Caco-2 (cell line): ENCODE measurements around the gene AADAC. TPM values are rescaled to one million over a fixed set of nuclear protein-coding genes. Genes with fewer than 3 reads are reported as not detected.

Experiments used
- BruUV-seq: library from RNA; stranded (reverse); fragments of 400-500 nt; replicated peaks from 2 replicates; lab custom pipeline; 2021; lab: Mats Ljungman, UMichigan
- CTCF ChIA-PET: fragments of 300-600 bp; sonication (Branson Sonifier 250); formaldehyde crosslinking; loops from one replicate; lab custom pipeline; 2022; ENCODE audit warnings: antibody characterized with exemption; lab: Charles Lee
- POLR2A ChIA-PET: fragments of 300-600 bp; sonication (Branson Sonifier 250); formaldehyde crosslinking; loops from one replicate; lab custom pipeline; 2022; ENCODE audit warnings: antibody characterized with exemption; lab: Charles Lee
- DNase-seq, 2 experiments: peaks; one replicate each; pipeline versions ENCODE4 v3.0.0 to v3.0.0-alpha.2; 2020 to 2022
- H3K27me3 ChIP-seq: replicated peaks from 2 replicates; pipeline ENCODE4 v1.6.0; 2011; ENCODE audit warnings: low read length; ENCODE audit not compliant: control insufficient read depth, insufficient read depth
- H3K36me3 ChIP-seq: 2 replicates; pipeline ENCODE4 v1.5.1; 2011; ENCODE audit warnings: low read length; ENCODE audit not compliant: control insufficient read depth, insufficient read depth
- H3K4me1 ChIP-seq: fragments of 250-450 bp; sonication (Bioruptor Pico); 2 replicates; pipeline ENCODE4 v1.5.1; 2020; ENCODE audit warnings: mild to moderate bottlenecking
- H3K4me3 ChIP-seq: 2 replicates; pipeline ENCODE4 v1.5.1; 2011; ENCODE audit warnings: low read depth, mild to moderate bottlenecking, control low read depth, low read length
- H3K9me3 ChIP-seq: fragments of 250-450 bp; sonication (Bioruptor Pico); 2 replicates; pipeline ENCODE4 v1.5.1; 2020; ENCODE audit warnings: mild to moderate bottlenecking, moderate library complexity
- H3K27ac Mint-ChIP-seq: one replicate; pipeline ENCODE4 v1.8.0; 2022; ENCODE audit warnings: mixed read lengths; ENCODE audit not compliant: unreplicated experiment
- H3K27me3 Mint-ChIP-seq: one replicate; pipeline ENCODE4 v1.8.0; 2022; ENCODE audit warnings: mixed read lengths; ENCODE audit not compliant: insufficient read depth, unreplicated experiment
- H3K36me3 Mint-ChIP-seq: one replicate; pipeline ENCODE4 v1.8.0; 2022; ENCODE audit warnings: mild to moderate bottlenecking, mixed read lengths; ENCODE audit not compliant: insufficient read depth, unreplicated experiment
- H3K4me1 Mint-ChIP-seq: one replicate; pipeline ENCODE4 v1.8.0; 2022; ENCODE audit warnings: low read depth, mixed read lengths; ENCODE audit not compliant: unreplicated experiment
- H3K4me3 Mint-ChIP-seq: one replicate; pipeline ENCODE4 v1.8.0; 2022; ENCODE audit warnings: mild to moderate bottlenecking, moderate library complexity, mixed read lengths; ENCODE audit not compliant: unreplicated experiment
- H3K9me3 Mint-ChIP-seq: one replicate; pipeline ENCODE4 v1.8.0; 2022; ENCODE audit warnings: mixed read lengths; ENCODE audit not compliant: unreplicated experiment
- CTCF ChIP-seq, 2 experiments: fragments of 200-600 bp in 1 of 2; IDR thresholded peaks; 1 replicate in 1 of 2; 2 replicates in 1 of 2; pipeline versions ENCODE4 v1.5.1 to v1.8.0; 2011 to 2022; ENCODE audit warnings: antibody characterized with exemption in 1 of 2, control low read depth in 1 of 2, inconsistent platforms in 1 of 2, low read depth in 1 of 2, low read length in 1 of 2, mild to moderate bottlenecking in 1 of 2, moderate library complexity in 1 of 2; ENCODE audit not compliant: insufficient read depth in 1 of 2, severe bottlenecking in 1 of 2, unreplicated experiment in 1 of 2
- intact Hi-C: fragments of 100-400 bp; cut with micrococcal nuclease; formaldehyde crosslinking; loops from one replicate; pipeline ENCODE4 v1.10.0; 2022; ENCODE audit not compliant: unreplicated experiment
- total RNA-seq: library from RNA; stranded (reverse); gene quantifications from 2 replicates; pipeline ENCODE4 v1.2.3, GENCODE V29; 2022

AADAC gene
- total RNA-seq, 1 experiment from 2014 or later = 0.57 TPM

- intact Hi-C loops = no loop called here
Observed at GRCh38 chr3:151796105-151796680, 17.7 kb upstream of the AADAC start.

GRCh38 chr3:151798466-151798865 is 15.4 kb upstream of the AADAC start:
- ChIA-PET CTCF (no interaction called here), POLR2A (no interaction called here)
- no peaks in the 10 kb centered on the region for H3K4me1 ChIP-seq
- Mint-ChIP-seq H3K27ac (no peak overlapping the region), H3K4me1 (no peaks in the 10 kb centered on the region), H3K36me3 (no peaks in the 10 kb centered on the region), H3K4me3 (no peak overlapping the region), H3K9me3 (no peaks in the 10 kb centered on the region), H3K27me3 (no peaks in the 10 kb centered on the region)
- H3K27me3 ChIP-seq = no peaks in the 10 kb centered on the region
- H3K4me3 ChIP-seq = no peak overlapping the region
- no peaks in the 10 kb centered on the region for H3K36me3 ChIP-seq
- no peak for DNase-seq
- TF ChIP-seq CTCF (IDR thresholded peaks at IDR 0.05; ENCODE audit: insufficient read depth in 1 of 2, low read depth in 1 of 2, low read length in 1 of 2, severe bottlenecking in 1 of 2, unreplicated experiment in 1 of 2) = no peak
- no TSS peak for BruUV-seq
- no peaks in the 10 kb centered on the region for H3K9me3 ChIP-seq
- intact Hi-C loops = no loop called here

More at GRCh38 chr3:151796105-151796680, 17.7 kb upstream of the AADAC start:
- Mint-ChIP-seq H3K27ac (no peak overlapping the region), H3K36me3 (no peaks in the 10 kb centered on the region), H3K4me3 (no peak overlapping the region), H3K4me1 (no peaks in the 10 kb centered on the region), H3K27me3 (no peaks in the 10 kb centered on the region), H3K9me3 (no peaks in the 10 kb centered on the region)
- no peak for DNase-seq
- no peaks in the 10 kb centered on the region for H3K27me3 ChIP-seq
- ChIA-PET CTCF (no interaction called here), POLR2A (no interaction called here)
- H3K9me3 ChIP-seq = peaks cover 3% of the 10 kb centered on the region; the same call in 1 of the 2 replicates
- no peak overlapping the region for H3K4me3 ChIP-seq
- BruUV-seq = no TSS peak
- H3K36me3 ChIP-seq = no peaks in the 10 kb centered on the region
- TF ChIP-seq CTCF (IDR thresholded peaks at IDR 0.05; ENCODE audit: insufficient read depth in 1 of 2, low read depth in 1 of 2, low read length in 1 of 2, severe bottlenecking in 1 of 2, unreplicated experiment in 1 of 2) = no peak
- H3K4me1 ChIP-seq = peaks cover 10% of the 10 kb centered on the region

- BruUV-seq = no TSS peak
Observed at GRCh38 chr3:151800431-151800830, 13.5 kb upstream of the AADAC start.

More at GRCh38 chr3:151800431-151800830, 13.5 kb upstream of the AADAC start:
- H3K9me3 ChIP-seq = no peaks in the 10 kb centered on the region
- Mint-ChIP-seq H3K27ac (no peak overlapping the region), H3K36me3 (no peaks in the 10 kb centered on the region), H3K9me3 (no peaks in the 10 kb centered on the region), H3K4me3 (no peak overlapping the region), H3K4me1 (no peaks in the 10 kb centered on the region), H3K27me3 (no peaks in the 10 kb centered on the region)
- no peak for TF ChIP-seq CTCF (IDR thresholded peaks at IDR 0.05; ENCODE audit: insufficient read depth in 1 of 2, low read depth in 1 of 2, low read length in 1 of 2, severe bottlenecking in 1 of 2, unreplicated experiment in 1 of 2)
- no peaks in the 10 kb centered on the region for H3K27me3 ChIP-seq
- H3K4me3 ChIP-seq = no peak overlapping the region
- no peaks in the 10 kb centered on the region for H3K36me3 ChIP-seq
- no peaks in the 10 kb centered on the region for H3K4me1 ChIP-seq
- no peak for DNase-seq
- CTCF ChIA-PET = no interaction called here
- intact Hi-C loops = no loop called here
- POLR2A ChIA-PET = no interaction called here
